HG03196 (cell line): ENCODE measurements around the gene TECTA.

Source experiments
- ATAC-seq: cut with Tn5 transposase; IDR thresholded peaks from one replicate; pipeline ENCODE4 v1.9.1; 2021; ENCODE audit not compliant: unreplicated experiment

Gene TECTA, protein sequence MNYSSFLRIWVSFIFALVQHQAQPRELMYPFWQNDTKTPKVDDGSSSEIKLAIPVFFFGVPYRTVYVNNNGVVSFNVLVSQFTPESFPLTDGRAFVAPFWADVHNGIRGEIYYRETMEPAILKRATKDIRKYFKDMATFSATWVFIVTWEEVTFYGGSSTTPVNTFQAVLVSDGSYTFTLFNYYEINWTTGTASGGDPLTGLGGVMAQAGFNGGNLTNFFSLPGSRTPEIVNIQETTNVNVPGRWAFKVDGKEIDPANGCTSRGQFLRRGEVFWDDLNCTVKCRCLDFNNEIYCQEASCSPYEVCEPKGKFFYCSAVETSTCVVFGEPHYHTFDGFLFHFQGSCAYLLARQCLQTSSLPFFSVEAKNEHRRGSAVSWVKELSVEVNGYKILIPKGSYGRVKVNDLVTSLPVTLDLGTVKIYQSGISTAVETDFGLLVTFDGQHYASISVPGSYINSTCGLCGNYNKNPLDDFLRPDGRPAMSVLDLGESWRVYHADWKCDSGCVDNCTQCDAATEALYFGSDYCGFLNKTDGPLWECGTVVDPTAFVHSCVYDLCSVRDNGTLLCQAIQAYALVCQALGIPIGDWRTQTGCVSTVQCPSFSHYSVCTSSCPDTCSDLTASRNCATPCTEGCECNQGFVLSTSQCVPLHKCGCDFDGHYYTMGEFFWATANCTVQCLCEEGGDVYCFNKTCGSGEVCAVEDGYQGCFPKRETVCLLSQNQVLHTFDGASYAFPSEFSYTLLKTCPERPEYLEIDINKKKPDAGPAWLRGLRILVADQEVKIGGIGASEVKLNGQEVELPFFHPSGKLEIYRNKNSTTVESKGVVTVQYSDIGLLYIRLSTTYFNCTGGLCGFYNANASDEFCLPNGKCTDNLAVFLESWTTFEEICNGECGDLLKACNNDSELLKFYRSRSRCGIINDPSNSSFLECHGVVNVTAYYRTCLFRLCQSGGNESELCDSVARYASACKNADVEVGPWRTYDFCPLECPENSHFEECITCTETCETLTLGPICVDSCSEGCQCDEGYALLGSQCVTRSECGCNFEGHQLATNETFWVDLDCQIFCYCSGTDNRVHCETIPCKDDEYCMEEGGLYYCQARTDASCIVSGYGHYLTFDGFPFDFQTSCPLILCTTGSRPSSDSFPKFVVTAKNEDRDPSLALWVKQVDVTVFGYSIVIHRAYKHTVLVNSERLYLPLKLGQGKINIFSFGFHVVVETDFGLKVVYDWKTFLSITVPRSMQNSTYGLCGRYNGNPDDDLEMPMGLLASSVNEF (N-terminal part only)

DNA sequence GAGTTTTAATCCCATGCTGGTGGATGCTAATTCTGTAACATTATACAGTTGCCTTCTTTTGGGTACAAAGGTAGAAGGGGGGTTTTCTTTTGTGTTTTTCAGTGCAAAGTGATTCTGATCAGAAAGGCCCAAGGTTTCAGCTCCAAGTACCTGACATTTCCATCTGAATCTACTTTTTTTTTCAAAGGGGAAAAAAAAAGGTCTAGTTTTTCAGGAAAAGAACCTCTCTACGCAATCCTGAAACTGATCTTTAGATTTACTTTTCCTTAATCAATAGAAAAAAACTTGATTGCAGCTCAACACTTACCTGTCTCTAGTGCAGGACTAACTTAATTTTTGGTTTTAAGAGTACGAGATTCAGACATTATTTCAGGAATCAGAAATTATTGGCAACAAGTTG lies at the start of gene TECTA:
Gene TECTA (plus strand): TSS at position 301 of the 400 bp plus-strand sequence. CDS start 1,423 bp downstream, outside the sequence.
- no peak for ATAC-seq

DNA sequence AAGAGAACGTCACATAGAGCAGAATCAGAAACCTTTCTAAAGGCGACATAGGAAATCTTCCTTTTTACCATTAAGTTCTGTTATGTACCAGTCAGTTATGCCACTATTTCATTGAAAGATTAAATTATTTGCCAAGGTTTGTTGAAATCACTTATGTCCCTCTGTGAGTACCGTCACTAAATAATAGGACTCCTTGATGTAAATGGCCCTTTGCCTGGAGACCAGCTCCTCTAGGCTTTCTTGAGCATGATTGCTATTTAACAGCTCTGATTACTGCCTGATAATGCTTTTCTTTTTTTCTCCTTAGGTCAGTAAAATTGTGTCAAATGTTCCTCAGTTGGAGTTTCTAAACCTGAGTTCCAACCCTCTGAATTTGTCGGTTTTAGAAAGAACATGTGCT lies 47.8 kb upstream of the TECTA start:
- no peak for ATAC-seq

DNA sequence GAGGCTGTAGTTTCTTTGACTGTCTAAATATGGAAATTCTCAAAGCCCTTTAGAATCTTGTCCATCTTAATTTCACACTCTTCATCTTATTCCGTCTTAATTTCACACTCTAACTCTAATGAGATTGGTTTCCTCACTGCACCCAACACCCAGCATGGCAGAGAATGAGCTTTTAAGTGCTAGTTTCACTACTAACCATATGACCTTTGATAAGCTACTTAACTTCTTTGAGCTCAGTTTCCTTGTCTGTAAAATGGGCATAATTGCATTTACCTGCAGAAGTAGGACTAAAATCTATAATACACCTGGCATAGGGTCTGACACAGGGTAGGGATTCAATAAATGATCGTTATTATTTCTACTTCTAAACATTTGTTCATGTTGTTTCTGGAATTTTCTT lies 46.8 kb upstream of the TECTA start:
- ATAC-seq: no peak

DNA sequence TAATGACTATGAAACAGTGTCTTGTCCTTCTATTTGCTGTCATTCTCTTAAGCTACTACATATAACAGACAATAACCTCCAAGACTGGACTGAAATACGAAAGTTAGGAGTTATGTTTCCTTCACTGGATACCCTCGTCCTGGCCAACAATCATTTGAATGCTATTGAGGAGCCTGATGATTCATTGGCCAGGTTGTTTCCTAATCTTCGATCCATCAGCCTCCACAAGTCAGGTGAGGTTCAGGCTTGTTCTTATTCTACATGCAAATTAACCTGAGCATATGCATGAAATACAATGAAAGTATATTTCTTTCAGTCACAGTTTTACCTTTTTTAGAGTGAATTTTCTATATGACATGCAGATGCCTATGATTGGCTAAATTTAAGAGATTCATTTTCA lies 46.0 kb upstream of the TECTA start:
- ATAC-seq: no peak

DNA sequence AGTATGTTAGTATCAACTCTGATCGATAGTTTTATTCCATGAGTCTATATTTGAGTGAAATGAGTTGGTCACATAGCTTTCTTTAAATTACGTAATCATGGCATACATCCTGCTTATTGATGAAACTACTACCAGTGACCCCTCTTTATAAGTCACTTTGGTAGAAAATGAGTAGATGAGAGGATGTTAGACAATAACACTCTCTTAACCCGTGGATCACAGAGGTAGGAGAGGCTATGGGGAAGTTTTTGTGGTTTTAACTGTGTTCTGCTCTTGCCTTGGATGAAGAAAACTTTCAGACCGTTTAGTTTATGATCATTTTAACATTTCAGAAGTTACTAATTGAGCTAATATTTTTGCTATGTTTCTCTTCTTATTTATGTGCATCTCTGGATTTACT lies 43.1 kb upstream of the TECTA start:
- ATAC-seq: no peak

DNA sequence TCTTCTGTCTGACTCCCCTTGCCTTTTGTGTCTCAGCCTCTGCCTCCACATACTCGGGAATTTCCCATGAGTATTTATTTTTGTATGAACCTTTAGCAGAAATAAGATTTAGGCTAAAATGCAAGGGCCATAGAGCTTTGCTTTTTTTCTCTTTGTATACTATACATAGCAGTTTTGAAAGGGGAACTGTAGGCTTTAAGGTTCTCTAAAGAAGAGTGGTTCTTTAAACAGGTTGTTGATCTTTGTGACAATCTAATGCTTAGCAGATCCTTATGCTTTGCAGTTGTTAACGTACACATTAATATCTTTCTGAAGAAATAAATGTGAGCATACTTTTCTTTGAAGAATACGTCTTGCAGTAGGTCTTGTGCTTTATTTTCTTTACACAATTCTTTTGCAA lies 42.1 kb upstream of the TECTA start:
- ATAC-seq: no peak

DNA sequence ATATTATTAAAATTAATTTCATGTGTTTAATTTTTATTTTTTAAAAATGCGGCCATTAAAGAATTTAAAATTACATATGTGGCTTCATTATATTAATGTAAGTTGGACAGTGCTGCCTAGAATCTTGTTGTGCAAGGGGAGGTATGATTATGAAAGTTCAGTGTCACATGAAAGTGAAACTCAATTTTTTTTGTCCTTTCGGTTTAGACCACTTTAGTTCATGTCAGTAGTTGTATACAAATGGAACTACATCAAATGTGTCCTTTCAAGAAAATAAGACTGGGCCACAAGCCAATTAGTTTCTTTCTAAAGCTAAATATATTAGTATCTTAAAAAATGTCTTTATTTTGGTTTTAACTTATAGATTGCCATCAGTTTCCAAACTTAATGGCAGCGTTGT lies 41.4 kb upstream of the TECTA start:
- ATAC-seq: peak; percentile 92

DNA sequence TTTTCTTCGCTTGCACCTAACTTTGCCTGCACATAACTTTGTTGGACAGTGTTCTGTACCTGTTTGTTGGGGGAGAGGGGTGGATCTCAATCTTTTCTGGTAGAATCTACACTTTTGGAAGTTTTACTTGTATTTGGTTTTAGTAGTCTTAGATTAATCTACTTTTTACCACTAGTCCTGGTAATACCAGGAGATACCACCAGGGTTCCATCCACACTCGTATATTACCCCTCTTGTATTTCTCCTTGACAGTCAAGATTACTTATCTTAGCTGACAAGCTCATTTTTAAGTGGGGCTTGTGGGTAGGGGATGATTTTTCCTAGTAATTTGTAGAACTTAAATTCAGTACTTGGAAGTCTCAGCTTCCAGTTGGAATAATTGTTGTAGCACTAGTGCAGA lies 37.3 kb upstream of the TECTA start:
- no peak for ATAC-seq

DNA sequence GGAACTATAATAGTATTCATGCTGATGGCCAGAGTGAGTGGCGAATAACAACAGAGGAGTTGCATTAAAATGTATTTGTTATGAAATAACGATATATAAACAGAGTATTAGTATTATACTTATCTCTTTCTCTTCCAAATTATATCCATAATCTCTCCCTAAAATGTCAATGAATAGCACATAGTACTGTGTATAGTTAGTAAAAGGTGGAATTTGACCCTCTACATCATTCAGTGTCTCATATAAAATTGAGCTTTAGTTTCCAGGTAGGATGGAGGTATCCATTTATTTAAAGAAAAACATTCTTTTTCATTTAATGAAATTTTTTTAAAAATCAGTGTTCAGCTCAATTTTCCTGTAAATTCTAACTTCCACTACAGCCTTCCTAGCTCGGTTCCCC lies 34.4 kb upstream of the TECTA start:
- ATAC-seq: no peak

DNA sequence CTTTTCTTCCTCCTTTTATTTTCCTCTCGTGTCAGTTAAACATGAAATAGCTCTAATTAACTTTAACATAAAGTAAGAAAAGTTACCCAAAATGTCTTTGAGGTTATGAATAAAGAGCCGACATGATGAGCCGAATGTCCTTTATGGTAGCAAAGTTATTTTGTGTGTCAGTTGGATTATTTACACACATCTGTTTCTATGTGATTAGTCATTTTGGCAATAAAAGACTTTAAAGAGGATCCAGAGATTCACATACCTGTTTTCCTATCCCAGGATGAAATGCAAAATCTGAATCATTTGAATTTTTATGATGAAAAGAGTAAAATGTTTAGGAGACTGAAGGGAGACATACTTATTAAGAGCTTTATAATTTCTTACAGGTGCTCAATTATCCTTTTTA lies 34.0 kb upstream of the TECTA start:
- ATAC-seq: no peak

DNA sequence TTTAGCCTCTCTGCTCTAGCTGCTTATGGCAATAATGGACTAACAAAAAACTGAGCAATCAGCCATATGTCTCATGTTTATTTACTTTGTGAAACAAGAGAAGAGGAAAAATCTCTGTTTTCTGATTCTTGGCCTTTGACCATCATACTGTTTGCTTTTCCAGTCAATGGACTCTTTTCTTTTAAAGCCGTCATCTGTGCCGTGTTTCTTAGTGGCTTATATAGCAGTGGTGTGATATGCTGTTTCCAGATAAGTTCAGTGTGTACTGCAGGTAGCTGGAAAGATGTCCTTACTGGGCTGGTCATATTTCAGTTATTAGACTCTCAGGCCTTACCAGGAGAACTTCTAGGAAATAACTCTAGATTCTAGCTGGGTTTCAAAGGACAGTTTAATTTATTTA lies 33.6 kb upstream of the TECTA start:
- ATAC-seq: no peak

DNA sequence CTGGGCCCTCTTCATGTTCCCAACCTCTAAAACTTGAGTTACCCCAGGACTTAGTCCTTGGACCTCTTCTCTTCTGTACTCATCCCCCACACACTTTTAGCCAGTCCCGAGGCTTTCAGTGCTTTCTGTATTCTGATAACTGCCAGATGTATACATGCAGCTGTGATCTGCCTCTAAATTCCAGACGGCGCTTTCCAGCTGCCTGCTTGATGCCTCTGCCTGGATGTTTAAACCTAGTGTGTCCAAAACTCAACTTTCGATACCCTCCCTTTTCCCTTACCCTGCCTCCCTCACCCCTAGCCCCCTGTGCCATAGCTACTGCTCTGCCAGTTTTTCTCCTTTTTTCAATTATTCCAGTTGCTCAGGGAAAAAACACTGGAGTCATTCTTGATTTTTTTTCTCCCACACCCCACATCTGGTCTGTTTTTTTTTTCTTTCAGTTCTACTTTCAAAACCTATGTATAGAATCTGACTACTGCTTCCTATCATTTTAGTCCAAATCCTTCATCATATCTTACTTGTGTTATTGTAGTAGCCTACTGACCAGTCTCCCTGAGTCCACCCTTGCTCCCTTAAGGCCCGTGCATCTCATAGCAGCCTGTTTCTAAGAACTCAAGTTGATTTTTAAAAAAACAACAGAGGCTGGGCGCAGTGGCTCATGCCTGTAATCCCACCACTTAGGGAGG lies 32.9 kb upstream of the TECTA start:
- no peak for ATAC-seq

DNA sequence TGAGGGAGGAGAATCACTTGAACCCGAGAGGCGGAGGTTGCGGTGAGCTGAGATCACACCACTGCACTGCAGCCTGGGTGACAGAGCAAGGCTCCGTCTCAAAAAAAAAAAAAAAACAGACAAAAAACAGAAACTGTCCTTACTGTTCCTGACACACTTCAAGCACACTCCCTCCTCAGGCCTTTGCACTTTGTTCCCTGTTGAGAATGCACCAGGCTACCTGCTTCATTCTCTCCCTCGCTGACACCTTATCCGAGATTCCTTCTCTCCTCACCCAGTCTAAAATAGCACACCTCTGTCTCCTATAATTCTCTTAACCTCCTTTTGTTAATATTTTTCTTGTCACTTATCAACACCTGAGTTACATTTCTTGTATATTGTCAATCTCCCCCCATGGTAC lies 32.3 kb upstream of the TECTA start:
- no peak for ATAC-seq

DNA sequence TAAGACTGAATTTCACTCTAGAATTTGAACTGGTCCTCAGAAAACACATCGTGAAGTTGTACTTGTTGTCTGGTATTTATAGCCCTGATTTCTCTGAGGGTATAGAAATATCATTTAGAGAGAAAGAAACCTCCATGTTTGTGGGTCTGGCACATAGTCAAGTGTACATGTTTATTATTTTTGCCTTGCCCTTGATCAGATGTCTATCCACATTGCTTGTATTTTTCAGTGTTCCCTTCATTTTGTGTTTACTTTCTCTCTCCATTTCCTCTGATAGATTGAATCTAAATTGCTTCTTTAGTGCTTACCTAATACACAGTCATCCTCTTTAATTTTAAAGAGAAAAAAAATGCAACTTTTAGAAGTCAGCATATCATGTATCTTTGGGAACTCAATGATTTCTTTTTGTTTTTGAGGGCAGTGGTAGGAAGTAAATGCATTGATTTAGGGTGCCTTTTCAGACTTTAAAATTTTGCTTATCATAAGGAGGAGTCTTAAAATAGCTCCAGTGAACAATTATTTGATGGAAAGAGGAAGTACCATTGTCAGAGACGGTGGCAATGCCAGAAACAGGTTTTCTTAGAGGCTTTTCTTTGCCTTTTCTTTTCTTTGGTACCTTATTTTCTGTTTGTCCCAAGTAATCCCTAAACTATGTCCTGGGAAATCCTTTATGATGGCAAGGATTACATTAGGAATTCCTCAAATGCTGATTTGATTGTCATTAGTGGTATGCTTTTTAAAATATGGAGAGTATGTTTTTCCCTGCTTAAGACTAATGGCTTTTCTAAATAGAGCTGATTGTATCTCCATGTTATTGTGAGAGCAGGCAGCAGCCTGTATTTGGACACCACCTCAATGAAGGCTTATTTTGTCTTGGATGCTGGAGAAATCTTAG lies 29.8 kb upstream of the TECTA start:
- ATAC-seq: no peak

DNA sequence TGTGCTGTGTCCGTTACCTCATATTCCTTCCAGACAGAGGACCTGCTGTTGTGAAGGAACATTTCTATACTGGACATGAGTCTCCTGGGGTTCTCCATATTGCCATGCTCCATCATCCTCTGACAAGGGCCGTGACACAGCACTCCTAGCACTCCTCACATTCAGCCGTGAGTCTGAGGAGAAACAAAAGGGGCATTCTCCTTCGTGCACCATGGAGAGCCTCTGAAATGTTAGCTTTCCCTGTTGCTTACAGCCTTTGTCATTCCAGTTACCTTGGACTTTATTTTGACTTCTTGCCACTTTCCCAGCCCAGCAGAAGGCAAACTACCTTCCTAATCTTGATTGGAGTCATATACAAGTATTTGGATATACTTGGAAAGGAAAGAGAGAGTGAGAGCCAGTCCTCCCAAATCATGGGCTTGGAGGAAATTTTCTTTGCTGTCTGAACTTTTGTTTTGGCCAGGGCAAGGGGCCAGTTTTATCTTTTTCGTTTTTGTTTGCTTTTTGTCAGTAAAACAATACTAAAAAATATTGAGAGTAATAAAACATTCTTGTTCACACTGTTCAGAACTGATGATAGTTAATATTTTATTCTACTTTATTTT lies 29.1 kb upstream of the TECTA start:
- ATAC-seq: no peak

DNA sequence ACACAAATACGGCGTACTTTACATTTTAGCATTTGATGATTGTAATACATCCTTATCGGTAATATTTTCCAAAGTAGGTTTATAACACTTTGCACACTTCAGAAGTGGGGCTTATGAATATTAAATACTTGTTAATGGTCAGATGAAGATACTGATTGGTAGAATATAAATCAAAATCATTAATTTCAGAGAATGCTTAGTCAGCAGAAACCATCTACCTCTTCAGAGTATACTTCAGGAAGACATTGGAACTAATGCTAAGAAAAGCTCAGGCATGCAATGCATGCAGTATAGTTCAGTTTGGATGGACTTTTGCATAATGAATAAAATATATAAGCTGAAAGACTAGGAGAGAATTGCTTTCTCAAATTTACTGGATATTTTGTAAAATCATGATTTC lies 19.7 kb upstream of the TECTA start:
- no peak for ATAC-seq

DNA sequence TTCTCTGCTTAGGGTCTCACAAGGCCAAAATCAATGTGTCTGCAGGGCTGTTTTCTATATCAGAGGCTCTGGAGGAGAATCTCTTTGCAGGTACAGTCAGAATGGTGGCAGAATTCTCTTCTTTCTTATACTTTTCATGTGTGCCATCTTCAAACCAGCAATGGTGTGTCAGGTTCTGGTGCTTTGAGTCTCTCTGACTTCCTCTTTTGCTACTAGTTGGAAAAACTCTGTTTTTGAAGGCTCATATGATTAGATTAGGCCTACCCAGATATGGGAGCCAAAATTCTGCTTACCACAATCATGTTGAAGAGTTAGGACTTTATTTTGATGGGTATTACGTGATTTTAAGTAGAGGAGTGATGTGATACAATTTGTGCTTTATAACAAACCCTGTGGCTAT lies 18.8 kb upstream of the TECTA start:
- no peak for ATAC-seq

DNA sequence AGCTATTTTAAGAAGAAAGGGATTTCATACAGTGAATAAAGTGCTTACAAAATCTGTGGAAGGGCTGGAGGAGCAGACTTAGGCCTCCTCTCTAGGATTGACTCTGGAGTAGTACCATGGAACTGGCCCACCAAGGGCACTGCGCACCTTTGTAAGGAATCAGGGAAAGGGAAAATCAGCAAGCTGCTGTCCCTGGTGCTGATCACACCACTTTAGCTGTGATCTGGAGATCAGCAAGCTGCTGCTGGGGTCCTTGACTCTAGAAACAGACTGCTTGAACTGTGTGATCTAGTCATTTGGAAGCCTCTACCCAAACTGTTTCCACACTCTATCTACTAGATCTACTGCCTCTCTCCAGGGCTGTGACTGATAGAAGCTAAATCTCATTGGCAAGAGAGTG lies 18.4 kb upstream of the TECTA start:
- ATAC-seq: no peak

DNA sequence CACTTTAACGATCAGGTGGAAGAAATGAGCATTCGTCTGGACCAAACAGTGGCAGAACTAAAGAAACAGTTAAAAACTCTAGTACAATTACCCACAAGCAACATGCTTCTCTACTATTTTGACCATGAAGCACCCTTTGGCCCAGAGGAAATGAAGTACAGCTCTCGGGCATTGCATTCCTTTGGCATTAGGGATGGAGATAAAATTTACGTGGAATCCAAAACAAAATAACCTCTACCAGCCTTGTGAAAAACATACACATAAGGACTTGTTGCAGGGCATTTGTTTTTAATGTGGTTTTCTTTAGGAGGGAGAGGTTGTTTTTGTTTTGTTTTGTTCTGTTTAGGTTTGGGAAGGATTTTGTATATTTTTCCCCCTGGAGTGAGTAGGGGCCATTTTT lies 14.2 kb upstream of the TECTA start:
- no peak for ATAC-seq
